Lung (tissue), 12 donors: Measurements from ENCODE around the gene ANGPTL1. TPM values are rescaled to one million over a fixed set of nuclear protein-coding genes. Genes with fewer than 3 reads are reported as not detected.

Source experiments
- ATAC-seq: fragments of 200-7000 bp; cut with Tn5 transposase; one replicate; pipeline ENCODE4 v1.9.1; 2020; ENCODE audit warnings: moderate number of reproducible peaks; ENCODE audit not compliant: insufficient read depth, low FRiP score
- DNase-seq, 3 donors: peaks; one replicate each; pipeline ENCODE4 v3.0.0-alpha.2; 2013 to 2017
- H3K27ac ChIP-seq, 2 donors: one replicate each; pipeline ENCODE4 v1.5.1; 2013; ENCODE audit warnings: mild to moderate bottlenecking in 2 of 2, moderate library complexity in 2 of 2, control low read depth in 1 of 2, inconsistent platforms in 1 of 2, low read depth in 1 of 2, low read length in 1 of 2
- H3K27me3 ChIP-seq, 3 donors: one replicate each; pipeline ENCODE4 v1.5.1; 2013; ENCODE audit warnings: low read length in 2 of 3; ENCODE audit not compliant: control insufficient read depth in 3 of 3, insufficient read depth in 3 of 3
- H3K36me3 ChIP-seq, 4 donors: one replicate each; pipeline ENCODE4 v1.5.1; 2013; ENCODE audit warnings: low read length in 4 of 4, mild to moderate bottlenecking in 1 of 4, moderate library complexity in 1 of 4; ENCODE audit not compliant: control insufficient read depth in 4 of 4, insufficient read depth in 4 of 4
- H3K4me1 ChIP-seq, 5 donors: one replicate each; pipeline ENCODE4 v1.5.1; 2013; ENCODE audit warnings: low read length in 5 of 5, mild to moderate bottlenecking in 2 of 5, moderate library complexity in 1 of 5; ENCODE audit not compliant: control insufficient read depth in 5 of 5, insufficient read depth in 5 of 5
- H3K4me3 ChIP-seq: one replicate; pipeline ENCODE4 v1.5.1; 2013; ENCODE audit warnings: mild to moderate bottlenecking, control low read depth, moderate library complexity
- H3K9ac ChIP-seq, 2 donors: one replicate each; pipeline ENCODE4 v1.5.1; 2013; ENCODE audit warnings: low read length in 2 of 2, control low read depth in 1 of 2; ENCODE audit not compliant: insufficient read depth in 1 of 2
- H3K9me3 ChIP-seq, 4 donors: one replicate each; pipeline ENCODE4 v1.5.1; 2013; ENCODE audit warnings: low read length in 3 of 4, mild to moderate bottlenecking in 1 of 4, moderate library complexity in 1 of 4; ENCODE audit not compliant: control insufficient read depth in 4 of 4, insufficient read depth in 3 of 4
- WGBS, 2 donors: extraction: QIAGEN DNeasy Blood & Tissue Kit; methylation state at CpG; one replicate each; pipeline ENCODE4 v1.1.7; 2013; 5-methylcytosine and 5-hydroxymethylcytosine counted together
- polyA plus RNA-seq, 2 donors: library from polyadenylated mRNA; stranded (reverse); fragments of 200-250 nt; gene quantifications; one replicate each; pipeline ENCODE4 v1.2.1, GENCODE V29; 2013
- total RNA-seq, 2 donors: library from RNA; depleted of rRNA in 1 of 2; stranded (reverse); fragments of >200 nt in 1 of 2; gene quantifications; one replicate each; pipeline ENCODE4 v1.2.1, GENCODE V29; 2014 to 2021
- TF ChIP-seq, protein P1 (sequence below): IDR thresholded peaks from 2 replicates; pipeline ENCODE4 v1.5.1; 2012; ENCODE audit warnings: mild to moderate bottlenecking; ENCODE audit errors: control extremely low read depth, extremely low read depth
- donor health status: control.
- donor health status: control.
- donor health status: Bipolar disorder and iron deficiency.
- donor health status: healthy.
- donor health status: DM: yes; HTN: yes; CAD: no.

ANGPTL1 gene
- total and polyA plus RNA-seq, 4 donors, result 2.6 to 24.3 (median 14.0) TPM

DNA sequence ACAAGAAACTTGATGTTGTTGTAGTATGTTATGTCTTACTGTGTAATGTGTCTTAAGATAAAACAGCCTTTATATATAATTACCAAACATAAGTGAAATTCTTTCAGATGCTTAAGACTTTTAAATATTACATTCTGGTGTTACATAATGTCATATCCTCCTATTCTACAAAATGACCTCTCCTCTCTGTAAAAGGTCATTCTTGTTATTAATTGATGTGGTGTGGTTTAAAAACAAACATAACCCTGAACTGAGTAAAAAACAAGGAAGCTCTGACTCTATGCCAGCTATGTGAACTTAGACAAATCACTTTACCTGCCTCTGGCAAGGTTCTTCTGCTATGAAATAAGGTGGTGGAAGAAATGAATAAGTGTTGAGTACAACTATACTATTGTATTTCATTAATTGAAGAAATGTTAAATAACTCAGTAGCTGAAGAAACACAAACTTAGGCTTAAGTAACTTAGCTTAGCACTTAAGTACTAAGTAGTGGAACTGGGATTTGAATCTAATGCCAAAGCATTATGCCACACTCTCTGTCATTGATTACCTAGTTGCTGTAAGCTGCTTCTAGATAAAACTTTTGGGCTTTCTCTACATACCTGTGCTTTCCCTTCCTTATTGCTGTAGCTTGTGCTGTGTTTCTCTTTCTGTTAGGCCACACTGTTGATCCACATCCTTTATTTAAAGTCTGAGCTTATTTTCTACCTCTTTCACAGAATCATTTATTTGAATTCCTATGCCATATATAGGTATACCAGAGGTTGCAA lies 859 bp upstream of the ANGPTL1 start:
- Histone ChIP-seq H3K9ac (peak overlapping the region in 1 of 2 donors; percentile 80), H3K27me3 (no peaks in the 10 kb centered on the region), H3K9me3 (no peaks in the 10 kb centered on the region), H3K36me3 (no peaks in the 10 kb centered on the region), H3K4me1 (peaks cover 0 to 31% (median 7%) of the 10 kb centered on the region in 5 donors), H3K27ac (no peak overlapping the region), H3K4me3 (no peak overlapping the region)
- TF ChIP-seq, protein P1, sequence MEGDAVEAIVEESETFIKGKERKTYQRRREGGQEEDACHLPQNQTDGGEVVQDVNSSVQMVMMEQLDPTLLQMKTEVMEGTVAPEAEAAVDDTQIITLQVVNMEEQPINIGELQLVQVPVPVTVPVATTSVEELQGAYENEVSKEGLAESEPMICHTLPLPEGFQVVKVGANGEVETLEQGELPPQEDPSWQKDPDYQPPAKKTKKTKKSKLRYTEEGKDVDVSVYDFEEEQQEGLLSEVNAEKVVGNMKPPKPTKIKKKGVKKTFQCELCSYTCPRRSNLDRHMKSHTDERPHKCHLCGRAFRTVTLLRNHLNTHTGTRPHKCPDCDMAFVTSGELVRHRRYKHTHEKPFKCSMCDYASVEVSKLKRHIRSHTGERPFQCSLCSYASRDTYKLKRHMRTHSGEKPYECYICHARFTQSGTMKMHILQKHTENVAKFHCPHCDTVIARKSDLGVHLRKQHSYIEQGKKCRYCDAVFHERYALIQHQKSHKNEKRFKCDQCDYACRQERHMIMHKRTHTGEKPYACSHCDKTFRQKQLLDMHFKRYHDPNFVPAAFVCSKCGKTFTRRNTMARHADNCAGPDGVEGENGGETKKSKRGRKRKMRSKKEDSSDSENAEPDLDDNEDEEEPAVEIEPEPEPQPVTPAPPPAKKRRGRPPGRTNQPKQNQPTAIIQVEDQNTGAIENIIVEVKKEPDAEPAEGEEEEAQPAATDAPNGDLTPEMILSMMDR, result no peak
- DNase-seq, result peak in 2 of 3 donors; percentile 16 to 45
- no peak for ATAC-seq

DNA sequence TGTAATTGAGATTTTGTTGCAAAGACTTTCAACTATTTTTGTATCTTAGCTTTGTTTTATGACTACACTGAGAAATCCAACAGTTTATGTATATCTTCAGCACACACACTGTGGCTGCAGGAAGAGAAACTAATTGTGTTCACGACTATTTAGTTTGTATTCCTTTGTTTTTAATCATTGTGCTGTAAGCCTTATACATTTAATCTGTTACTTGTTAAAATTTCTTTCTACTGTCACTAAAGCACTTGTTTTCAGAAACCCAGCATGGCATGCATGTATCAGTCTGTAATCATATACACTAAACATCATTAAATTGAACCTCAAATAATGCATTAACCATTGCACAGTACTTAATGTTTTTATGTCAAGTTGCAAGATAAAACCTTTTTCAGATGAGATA lies 656 bp downstream of the ANGPTL1 start:
- WGBS, 2 donors, result 46 to 71% methylated on average over 1 of the region's 1 CpG

DNA sequence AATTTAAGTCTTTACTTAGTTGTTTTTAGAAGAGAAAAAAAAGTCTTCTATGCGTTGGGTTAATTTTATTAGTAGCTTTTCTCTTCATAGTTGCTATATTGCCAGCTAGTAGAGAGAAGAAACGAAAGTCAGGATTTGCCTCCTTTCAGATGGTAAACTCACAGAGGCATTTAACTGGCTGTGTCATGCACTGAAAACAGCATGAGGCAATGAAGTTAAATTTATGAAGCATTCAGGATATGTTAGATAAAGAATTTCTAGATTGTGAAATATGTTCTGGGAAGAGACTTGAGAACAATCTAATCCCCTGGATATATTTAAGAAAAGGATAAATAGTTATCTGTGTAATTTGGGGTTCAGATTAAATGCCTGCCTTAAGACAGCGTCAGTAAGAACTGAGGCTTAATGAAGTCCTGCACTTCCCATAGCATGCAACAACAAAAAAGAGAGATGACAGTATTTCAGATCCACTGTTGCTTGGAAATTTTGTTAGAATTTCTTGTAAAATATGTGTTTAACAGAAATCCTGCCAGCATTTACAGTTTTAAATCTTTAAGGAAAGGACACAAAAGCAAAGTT lies 1.7 kb downstream of the ANGPTL1 start:
- Histone ChIP-seq H3K36me3 (peaks cover 0 to 5% (median 0%) of the 10 kb centered on the region in 4 donors), H3K9ac (peak overlapping the region in 1 of 2 donors; percentile 89), H3K9me3 (no peaks in the 10 kb centered on the region), H3K27ac (no peak overlapping the region), H3K4me3 (no peak overlapping the region), H3K4me1 (peaks cover 0 to 31% (median 7%) of the 10 kb centered on the region in 5 donors), H3K27me3 (no peaks in the 10 kb centered on the region)
- WGBS, 2 donors, result 62 to 82% methylated on average over 3 of the region's 3 CpGs
- no peak for ATAC-seq
- TF ChIP-seq, protein P1, result no peak
- peak in 2 of 3 donors; percentile 71 to 84 for DNase-seq

More for the DNA sequence above, 656 bp downstream of the ANGPTL1 start:
- H3K27ac ChIP-seq, result no peak overlapping the region
- peak overlapping the region; percentile 37 to 80 for H3K9ac ChIP-seq
- DNase-seq (peak in 2 of 3 donors; percentile 25 to 60), ATAC-seq (no peak)
- peaks cover 0 to 31% (median 7%) of the 10 kb centered on the region in 5 donors for H3K4me1 ChIP-seq
- H3K4me3 ChIP-seq, result no peak overlapping the region
- peaks cover 0 to 2% (median 0%) of the 10 kb centered on the region in 4 donors for H3K36me3 ChIP-seq
- TF ChIP-seq, protein P1, result no peak
- no peaks in the 10 kb centered on the region for H3K27me3 ChIP-seq
- no peaks in the 10 kb centered on the region for H3K9me3 ChIP-seq
